Activated T-cell treated with anti-CD3 and anti-CD28 coated beads, Interleukin-2, amount 50 U/mL, for 24 hours (primary cell): Measurements from ENCODE around the gene LRMDA.

Experiments used
- DNase-seq: peaks from one replicate; pipeline ENCODE4 v3.0.0-alpha.2; 2020
- H3K27ac Mint-ChIP-seq: 2 replicates; pipeline ENCODE4 v1.8.0; 2020; ENCODE audit warnings: mild to moderate bottlenecking, mixed read lengths
- H3K27me3 Mint-ChIP-seq: 2 replicates; pipeline ENCODE4 v1.8.0; 2020; ENCODE audit warnings: mixed read lengths
- H3K36me3 Mint-ChIP-seq: 2 replicates; pipeline ENCODE4 v1.8.0; 2020; ENCODE audit warnings: low read depth, mixed read lengths
- H3K4me1 Mint-ChIP-seq: 2 replicates; pipeline ENCODE4 v1.8.0; 2020; ENCODE audit warnings: low read depth, mixed read lengths
- H3K4me3 Mint-ChIP-seq: 2 replicates; pipeline ENCODE4 v1.8.0; 2020; ENCODE audit warnings: mild to moderate bottlenecking, moderate library complexity, mixed read lengths
- H3K9me3 Mint-ChIP-seq: 2 replicates; pipeline ENCODE4 v1.8.0; 2020; ENCODE audit warnings: mixed read lengths

Gene LRMDA

GRCh38 chr10:75817198-75817597 lies 385.8 kb downstream of the LRMDA start:
- Mint-ChIP-seq H3K27ac (no peak overlapping the region), H3K4me1 (peaks cover 4% of the 10 kb centered on the region), H3K4me3 (no peak overlapping the region), H3K36me3 (no peaks in the 10 kb centered on the region), H3K9me3 (no peaks in the 10 kb centered on the region), H3K27me3 (peaks cover 48% of the 10 kb centered on the region)
- no peak for DNase-seq

- peaks cover 7% of the 10 kb centered on the region for H3K9me3 Mint-ChIP-seq
Measured at GRCh38 chr10:75818552-75818951, 387.1 kb downstream of the LRMDA start.

GRCh38 chr10:75825235-75825634 lies 393.8 kb downstream of the LRMDA start:
- no peak overlapping the region for H3K4me3 Mint-ChIP-seq
- no peaks in the 10 kb centered on the region for H3K36me3 Mint-ChIP-seq
- no peaks in the 10 kb centered on the region for H3K4me1 Mint-ChIP-seq
- H3K27ac Mint-ChIP-seq = no peak overlapping the region
- peaks cover 7% of the 10 kb centered on the region for H3K9me3 Mint-ChIP-seq
- no peak for DNase-seq
- peaks cover 8% of the 10 kb centered on the region for H3K27me3 Mint-ChIP-seq

More at GRCh38 chr10:75818552-75818951, 387.1 kb downstream of the LRMDA start:
- Mint-ChIP-seq H3K36me3 (no peaks in the 10 kb centered on the region), H3K4me1 (peaks cover 4% of the 10 kb centered on the region), H3K27ac (no peak overlapping the region), H3K27me3 (peaks cover 43% of the 10 kb centered on the region), H3K4me3 (no peak overlapping the region)
- no peak for DNase-seq

- no peaks in the 10 kb centered on the region for H3K36me3 Mint-ChIP-seq
- H3K27me3 Mint-ChIP-seq = peaks cover 5% of the 10 kb centered on the region
- no peaks in the 10 kb centered on the region for H3K4me1 Mint-ChIP-seq
- H3K9me3 Mint-ChIP-seq = peaks cover 7% of the 10 kb centered on the region
- no peak for DNase-seq
- H3K4me3 Mint-ChIP-seq = no peak overlapping the region
- no peak overlapping the region for H3K27ac Mint-ChIP-seq
Measured at GRCh38 chr10:75825661-75826060, 394.2 kb downstream of the LRMDA start.

- peaks cover 3% of the 10 kb centered on the region for H3K27me3 Mint-ChIP-seq
- no peaks in the 10 kb centered on the region for H3K4me1 Mint-ChIP-seq
- H3K36me3 Mint-ChIP-seq = no peaks in the 10 kb centered on the region
- DNase-seq = no peak
- H3K4me3 Mint-ChIP-seq = no peak overlapping the region
- peaks cover 7% of the 10 kb centered on the region for H3K9me3 Mint-ChIP-seq
- H3K27ac Mint-ChIP-seq = no peak overlapping the region
Measured at GRCh38 chr10:75826846-75827245, 395.4 kb downstream of the LRMDA start.

- no peak overlapping the region for H3K27ac Mint-ChIP-seq
- no peak for DNase-seq
- peaks cover 3% of the 10 kb centered on the region for H3K27me3 Mint-ChIP-seq
- H3K36me3 Mint-ChIP-seq = no peaks in the 10 kb centered on the region
- H3K4me3 Mint-ChIP-seq = no peak overlapping the region
- H3K4me1 Mint-ChIP-seq = no peaks in the 10 kb centered on the region
- H3K9me3 Mint-ChIP-seq = peaks cover 12% of the 10 kb centered on the region
Measured at GRCh38 chr10:75827587-75828021, 396.2 kb downstream of the LRMDA start.

- H3K27me3 Mint-ChIP-seq = peaks cover 3% of the 10 kb centered on the region
- no peak overlapping the region for H3K27ac Mint-ChIP-seq
Measured at GRCh38 chr10:75828413-75828812, 397.0 kb downstream of the LRMDA start.

GRCh38 chr10:75836064-75836463 lies 404.6 kb downstream of the LRMDA start:
- no peaks in the 10 kb centered on the region for H3K36me3 Mint-ChIP-seq
- peaks cover 3% of the 10 kb centered on the region for H3K27me3 Mint-ChIP-seq
- no peak overlapping the region for H3K4me3 Mint-ChIP-seq
- H3K27ac Mint-ChIP-seq = no peak overlapping the region
- H3K4me1 Mint-ChIP-seq = no peaks in the 10 kb centered on the region
- peaks cover 5% of the 10 kb centered on the region for H3K9me3 Mint-ChIP-seq
- no peak for DNase-seq

More at GRCh38 chr10:75828413-75828812, 397.0 kb downstream of the LRMDA start:
- Mint-ChIP-seq H3K36me3 (no peaks in the 10 kb centered on the region), H3K9me3 (peaks cover 5% of the 10 kb centered on the region), H3K4me1 (no peaks in the 10 kb centered on the region), H3K4me3 (no peak overlapping the region)
- DNase-seq = no peak

- DNase-seq = no peak
- Mint-ChIP-seq H3K4me3 (no peak overlapping the region), H3K36me3 (no peaks in the 10 kb centered on the region), H3K9me3 (no peaks in the 10 kb centered on the region), H3K4me1 (no peaks in the 10 kb centered on the region), H3K27ac (no peak overlapping the region), H3K27me3 (peaks cover 3% of the 10 kb centered on the region)
Measured at GRCh38 chr10:75838486-75838885, 407.1 kb downstream of the LRMDA start.

- no peak for DNase-seq
Measured at GRCh38 chr10:75839020-75839419, 407.6 kb downstream of the LRMDA start.

GRCh38 chr10:75841266-75841665 lies 409.8 kb downstream of the LRMDA start:
- Mint-ChIP-seq H3K4me1 (no peaks in the 10 kb centered on the region), H3K27me3 (peaks cover 9% of the 10 kb centered on the region), H3K9me3 (no peaks in the 10 kb centered on the region), H3K27ac (no peak overlapping the region), H3K36me3 (no peaks in the 10 kb centered on the region), H3K4me3 (no peak overlapping the region)
- DNase-seq = no peak

More at GRCh38 chr10:75839020-75839419, 407.6 kb downstream of the LRMDA start:
- Mint-ChIP-seq H3K27ac (no peak overlapping the region), H3K4me1 (no peaks in the 10 kb centered on the region), H3K36me3 (no peaks in the 10 kb centered on the region), H3K9me3 (no peaks in the 10 kb centered on the region), H3K4me3 (no peak overlapping the region), H3K27me3 (peaks cover 3% of the 10 kb centered on the region)

GRCh38 chr10:75845176-75845947 lies 413.9 kb downstream of the LRMDA start:
- no peak for DNase-seq
- Mint-ChIP-seq H3K27ac (no peak overlapping the region), H3K4me3 (no peak overlapping the region), H3K27me3 (peaks cover 6% of the 10 kb centered on the region), H3K36me3 (no peaks in the 10 kb centered on the region), H3K4me1 (no peaks in the 10 kb centered on the region), H3K9me3 (no peaks in the 10 kb centered on the region)

GRCh38 chr10:75847477-75847876 lies 416.1 kb downstream of the LRMDA start:
- Mint-ChIP-seq H3K4me1 (no peaks in the 10 kb centered on the region), H3K9me3 (no peaks in the 10 kb centered on the region), H3K36me3 (no peaks in the 10 kb centered on the region), H3K4me3 (no peak overlapping the region), H3K27me3 (peaks cover 6% of the 10 kb centered on the region), H3K27ac (no peak overlapping the region)
- no peak for DNase-seq

GRCh38 chr10:75851580-75852345 lies 420.3 kb downstream of the LRMDA start:
- DNase-seq = no peak
- H3K4me3 Mint-ChIP-seq = no peak overlapping the region
- no peaks in the 10 kb centered on the region for H3K36me3 Mint-ChIP-seq
- H3K27me3 Mint-ChIP-seq = no peaks in the 10 kb centered on the region
- no peaks in the 10 kb centered on the region for H3K4me1 Mint-ChIP-seq
- H3K27ac Mint-ChIP-seq = no peak overlapping the region
- H3K9me3 Mint-ChIP-seq = no peaks in the 10 kb centered on the region
